AG04450 (cell line): Measurements from ENCODE around the gene HSD17B1. TPM values are rescaled to one million over a fixed set of nuclear protein-coding genes. Genes with fewer than 3 reads are reported as not detected.
A peak's percentile ranks its signal among the peaks of the same experiment; 100 is the strongest.

ENCODE experiments used
- CTCF ChIA-PET: fragments of 300-600, 350-600 bp; formaldehyde crosslinking; extraction: SDS; loops from one replicate; lab custom pipeline; 2022; ENCODE audit warnings: antibody characterized with exemption, inconsistent platforms; lab: Charles Lee
- POLR2A ChIA-PET: fragments of 350-600 bp; formaldehyde crosslinking; extraction: SDS; loops from one replicate; lab custom pipeline; 2021; ENCODE audit warnings: antibody characterized with exemption, inconsistent platforms; lab: Yijun Ruan, JAX
- DNase-seq: peaks from one replicate; pipeline ENCODE4 v3.0.0-alpha.2; 2011; ENCODE audit warnings: low read depth, low spot score
- H3K27ac ChIP-seq: one replicate; pipeline ENCODE4 v1.5.1; 2012; ENCODE audit warnings: low read depth, low read length, control low read depth
- H3K27me3 ChIP-seq: one replicate; pipeline ENCODE4 v1.6.0; 2012; ENCODE audit warnings: low read length; ENCODE audit not compliant: control insufficient read depth, insufficient read depth
- H3K4me3 ChIP-seq: 2 replicates; pipeline ENCODE4 v1.5.1; 2011; ENCODE audit warnings: mild to moderate bottlenecking, low read depth, low read length, control low read depth
- H3K9me3 ChIP-seq: 2 replicates; pipeline ENCODE4 v1.5.1; 2012; ENCODE audit warnings: low read length; ENCODE audit not compliant: control insufficient read depth, insufficient read depth
- polyA plus RNA-seq: library from polyadenylated mRNA; depleted of rRNA; stranded (reverse); fragments of >200 nt; gene quantifications from 2 replicates; pipeline ENCODE4 v1.2.3, GENCODE V29; 2011
- TF ChIP-seq, protein P1 (sequence below): IDR thresholded peaks from 2 replicates; pipeline ENCODE4 v1.5.1; 2011; ENCODE audit warnings: low read depth, low read length, control low read depth, inconsistent platforms

HSD17B1 gene
- polyA plus RNA-seq, 1 experiment: 0.87 TPM

DNA sequence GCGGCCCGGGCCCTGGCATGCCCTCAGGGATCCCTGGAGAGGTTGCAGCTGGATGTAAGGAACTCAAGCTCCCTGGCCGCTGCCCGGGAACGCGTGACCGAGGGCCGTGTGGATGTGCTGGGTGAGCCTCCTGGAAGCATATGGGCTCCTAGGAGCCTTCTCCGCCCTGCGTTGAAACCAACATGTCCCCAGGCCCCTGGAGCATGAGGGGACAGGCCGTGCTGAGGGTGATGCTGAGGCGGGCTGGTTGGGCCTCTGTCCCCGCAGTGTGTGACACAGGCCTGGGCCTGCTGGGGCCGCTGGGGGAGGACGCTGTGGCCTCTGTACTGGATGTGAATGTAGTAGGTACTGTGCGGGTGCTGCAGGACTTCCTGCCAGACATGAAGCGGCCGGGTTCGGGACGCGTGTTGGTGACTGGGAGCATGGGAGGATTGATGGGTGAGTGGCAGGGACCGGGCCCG, 5.7 kb upstream of the HSD17B1 start:
- TF ChIP-seq, protein P1, sequence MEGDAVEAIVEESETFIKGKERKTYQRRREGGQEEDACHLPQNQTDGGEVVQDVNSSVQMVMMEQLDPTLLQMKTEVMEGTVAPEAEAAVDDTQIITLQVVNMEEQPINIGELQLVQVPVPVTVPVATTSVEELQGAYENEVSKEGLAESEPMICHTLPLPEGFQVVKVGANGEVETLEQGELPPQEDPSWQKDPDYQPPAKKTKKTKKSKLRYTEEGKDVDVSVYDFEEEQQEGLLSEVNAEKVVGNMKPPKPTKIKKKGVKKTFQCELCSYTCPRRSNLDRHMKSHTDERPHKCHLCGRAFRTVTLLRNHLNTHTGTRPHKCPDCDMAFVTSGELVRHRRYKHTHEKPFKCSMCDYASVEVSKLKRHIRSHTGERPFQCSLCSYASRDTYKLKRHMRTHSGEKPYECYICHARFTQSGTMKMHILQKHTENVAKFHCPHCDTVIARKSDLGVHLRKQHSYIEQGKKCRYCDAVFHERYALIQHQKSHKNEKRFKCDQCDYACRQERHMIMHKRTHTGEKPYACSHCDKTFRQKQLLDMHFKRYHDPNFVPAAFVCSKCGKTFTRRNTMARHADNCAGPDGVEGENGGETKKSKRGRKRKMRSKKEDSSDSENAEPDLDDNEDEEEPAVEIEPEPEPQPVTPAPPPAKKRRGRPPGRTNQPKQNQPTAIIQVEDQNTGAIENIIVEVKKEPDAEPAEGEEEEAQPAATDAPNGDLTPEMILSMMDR: no peak
- no peaks in the 10 kb centered on the region for H3K27me3 ChIP-seq
- POLR2A ChIA-PET: interaction anchor here (1.9 kb wide), 1 partner anchor 11 kb away, joined by 7 read pairs; the partner anchor contains the start of gene NAGLU
- H3K4me3 ChIP-seq: no peak overlapping the region
- CTCF ChIA-PET: no interaction called here
- no peak overlapping the region for H3K27ac ChIP-seq
- DNase-seq: no peak
- H3K9me3 ChIP-seq: no peaks in the 10 kb centered on the region; the same call in 1 of the 2 replicates

- POLR2A ChIA-PET: interaction anchor here (1.9 kb wide), 1 partner anchor 11 kb away, joined by 7 read pairs; the partner anchor contains the start of gene NAGLU
Measured at GRCh38 chr17:42547698-42548069, 5.0 kb upstream of the HSD17B1 start.

DNA sequence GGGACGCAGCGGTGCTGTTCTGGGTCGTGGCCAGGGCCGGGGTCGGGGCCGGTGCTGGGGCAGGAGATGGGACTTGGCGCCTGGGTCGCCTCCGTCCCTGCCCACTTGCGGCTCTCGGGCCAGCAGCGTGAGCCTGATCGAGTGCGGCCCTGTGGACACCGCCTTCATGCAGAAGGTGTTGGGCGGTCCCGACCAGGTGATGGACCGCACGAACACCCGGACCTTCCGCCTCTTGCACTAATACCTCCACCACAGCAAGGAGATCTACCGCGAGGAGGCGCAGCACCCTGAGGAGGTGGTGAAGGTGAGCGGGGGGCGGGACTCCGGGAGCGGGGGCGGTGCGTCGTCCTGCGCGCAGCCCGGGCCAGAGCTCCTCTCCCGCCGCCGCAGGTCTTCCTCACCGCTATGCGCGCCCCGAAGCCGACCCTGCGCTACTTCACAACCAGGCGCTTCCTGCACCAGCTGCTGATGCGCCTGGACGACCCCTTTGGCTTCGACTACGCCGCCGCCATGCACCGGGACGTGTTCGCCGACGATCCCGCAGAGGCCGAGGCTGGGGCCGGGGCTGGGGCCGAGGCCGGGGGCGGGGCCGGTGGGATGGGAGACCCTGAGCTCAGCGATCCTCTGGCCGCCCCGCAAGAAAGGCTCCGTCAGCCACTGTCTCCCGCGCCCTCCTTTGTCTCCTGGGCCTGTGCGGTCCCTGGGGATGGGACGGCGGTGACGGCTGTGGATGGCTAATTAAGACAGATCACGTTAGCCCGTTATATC, 4.5 kb upstream of the HSD17B1 start:
- CTCF ChIA-PET: no interaction called here
- no peak overlapping the region for H3K4me3 ChIP-seq
- H3K27ac ChIP-seq: no peak overlapping the region
- POLR2A ChIA-PET: interaction anchor here (1.9 kb wide), 1 partner anchor 12 kb away, joined by 7 read pairs; the partner anchor contains the start of gene NAGLU
- H3K27me3 ChIP-seq: no peaks in the 10 kb centered on the region
- H3K9me3 ChIP-seq: no peaks in the 10 kb centered on the region; the same call in 1 of the 2 replicates
- no peak for DNase-seq
- TF ChIP-seq, protein P1: peak; percentile 17; the same call in 1 of the 2 replicates

More at GRCh38 chr17:42547698-42548069, 5.0 kb upstream of the HSD17B1 start:
- no peaks in the 10 kb centered on the region for H3K27me3 ChIP-seq
- CTCF ChIA-PET: no interaction called here
- H3K27ac ChIP-seq: no peak overlapping the region
- TF ChIP-seq, protein P1: no peak
- no peak overlapping the region for H3K4me3 ChIP-seq
- H3K9me3 ChIP-seq: no peaks in the 10 kb centered on the region; the same call in 1 of the 2 replicates
- no peak for DNase-seq

DNA sequence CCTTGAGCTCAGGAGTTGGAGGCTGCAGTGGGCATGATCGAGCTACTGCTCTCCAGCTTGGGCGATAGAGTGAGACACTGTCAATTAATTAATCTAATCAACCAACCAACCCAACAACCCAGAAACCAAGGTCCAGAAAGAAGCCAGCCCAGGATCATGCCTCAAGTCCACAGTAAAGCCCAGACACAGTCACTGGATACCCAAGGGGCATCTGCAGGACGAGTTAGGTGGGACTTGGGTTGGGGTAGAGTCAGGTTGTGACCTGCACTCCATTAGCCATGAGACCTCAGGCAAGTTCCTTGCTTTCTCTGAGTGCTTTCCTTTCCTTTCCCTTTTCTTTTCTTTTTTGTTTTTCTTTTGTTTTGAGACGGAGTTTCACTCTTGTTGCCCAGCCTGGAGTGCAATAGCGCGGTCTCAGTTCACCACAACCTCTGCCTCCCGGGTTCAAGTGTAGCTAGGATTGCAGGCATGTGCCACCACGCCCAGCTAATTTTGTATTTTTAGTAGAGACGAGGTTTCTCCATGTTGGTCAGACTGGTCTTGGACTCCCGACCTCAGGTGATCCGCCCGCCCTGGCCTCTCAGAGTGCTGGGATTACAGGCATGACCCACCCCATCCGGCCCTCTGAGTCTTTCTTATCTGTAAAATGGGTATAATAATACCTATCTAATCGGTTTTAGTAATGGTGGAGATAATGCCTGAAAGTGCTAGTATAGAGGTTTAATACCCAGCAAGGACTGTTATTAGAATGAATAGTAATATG, 3.5 kb upstream of the HSD17B1 start:
- POLR2A ChIA-PET: no interaction called here
- no peak for DNase-seq
- Histone ChIP-seq H3K27me3 (no peaks in the 10 kb centered on the region), H3K4me3 (no peak overlapping the region), H3K9me3 (no peaks in the 10 kb centered on the region; the same call in 1 of the 2 replicates), H3K27ac (no peak overlapping the region)
- TF ChIP-seq, protein P1: no peak
- CTCF ChIA-PET: interaction anchor here (0.6 kb wide), 1 partner anchor 503 kb away, joined by 9 read pairs; no protein-coding TSS in a partner anchor
